GM21390 (cell line): Measurements from ENCODE around the gene REEP2.

Experiments
- ATAC-seq: cut with Tn5 transposase; IDR thresholded peaks from one replicate; pipeline ENCODE4 v1.9.1; 2021; ENCODE audit not compliant: unreplicated experiment

REEP2 gene

DNA sequence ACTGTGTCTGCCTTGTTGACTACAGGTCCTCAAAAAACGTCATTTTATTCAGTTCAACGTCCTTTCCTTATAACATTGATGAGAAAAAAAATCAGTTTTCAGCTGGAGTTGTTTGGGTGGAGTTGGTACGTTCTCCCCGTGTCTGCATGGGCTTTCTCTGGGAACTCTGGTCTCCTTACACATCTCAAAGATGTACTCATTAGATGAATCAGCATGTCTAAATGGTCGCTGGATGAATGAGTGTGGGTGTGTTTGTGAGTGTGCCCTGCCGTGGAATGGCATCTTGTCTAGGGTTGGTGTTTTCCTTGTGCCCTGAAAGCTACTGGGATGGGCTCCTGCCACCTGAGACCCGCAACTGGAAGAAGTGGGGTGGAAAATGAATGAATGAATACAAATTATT lies 56.5 kb downstream of the REEP2 start:
- ATAC-seq, result no peak
